Omental fat pad (tissue), 4 donors: ENCODE results near the gene KLHL41. TPM values are rescaled to one million over a fixed set of nuclear protein-coding genes. Genes with fewer than 3 reads are reported as not detected.

ENCODE experiments used
- ATAC-seq: fragments of 150-250 bp; one replicate; pipeline ENCODE4 v1.9.1; 2016; ENCODE audit warnings: mild to moderate bottlenecking, moderate library complexity; ENCODE audit not compliant: low FRiP score
- DNase-seq: peaks from one replicate; pipeline ENCODE4 v3.0.0-alpha.2; 2019; ENCODE audit warnings: low spot score
- CTCF ChIP-seq, 3 donors: fragments of 450-650 bp; IDR thresholded peaks; one replicate each; pipeline ENCODE4 v1.5.1; 2016 to 2017; ENCODE audit warnings: antibody characterized with exemption in 3 of 3, mild to moderate bottlenecking in 3 of 3, moderate library complexity in 2 of 3
- total RNA-seq, 4 donors: library from RNA; depleted of rRNA; stranded (reverse); fragments of >200 nt; gene quantifications; one replicate each; pipeline ENCODE4 v1.1.0, GENCODE V29; 2016

Gene KLHL41
- total RNA-seq, 4 donors from 2014 or later = 0.19 to 1.4 (median 0.72) TPM; not detected in 1

GRCh38 chr2:169480079-169480465, 29.4 kb upstream of the KLHL41 start:
- ATAC-seq = no peak
- TF ChIP-seq CTCF (IDR thresholded peaks at IDR 0.05) = no peak
- no peak for DNase-seq

GRCh38 chr2:169485650-169486138, 23.8 kb upstream of the KLHL41 start:
- DNase-seq (no peak), ATAC-seq (no peak)
- no peak for TF ChIP-seq CTCF (IDR thresholded peaks at IDR 0.05)

GRCh38 chr2:169486487-169486886, 23.0 kb upstream of the KLHL41 start:
- no peak for TF ChIP-seq CTCF (IDR thresholded peaks at IDR 0.05)
- ATAC-seq = no peak

GRCh38 chr2:169490834-169491233, 18.7 kb upstream of the KLHL41 start:
- ATAC-seq = no peak
- no peak for DNase-seq
- no peak for TF ChIP-seq CTCF (IDR thresholded peaks at IDR 0.05)

More at GRCh38 chr2:169486487-169486886, 23.0 kb upstream of the KLHL41 start:
- DNase-seq = no peak

- no peak for ATAC-seq
- TF ChIP-seq CTCF (IDR thresholded peaks at IDR 0.05) = no peak
- no peak for DNase-seq
Observed at GRCh38 chr2:169491378-169491777, 18.1 kb upstream of the KLHL41 start.

GRCh38 chr2:169493360-169493759, 16.1 kb upstream of the KLHL41 start:
- TF ChIP-seq CTCF (IDR thresholded peaks at IDR 0.05) = no peak
- ATAC-seq (no peak), DNase-seq (no peak)

- TF ChIP-seq CTCF (IDR thresholded peaks at IDR 0.05) = no peak
- no peak for DNase-seq
- ATAC-seq = no peak
Observed at GRCh38 chr2:169495310-169495928, 14.1 kb upstream of the KLHL41 start.
